Breast epithelium (tissue), 4 donors: ENCODE data around the gene MAD1L1. TPM values are rescaled to one million over a fixed set of nuclear protein-coding genes. Genes with fewer than 3 reads are reported as not detected.
"Not testable (repeated sequence)": the region's sequence is repeated elsewhere in the genome, so short reads cannot be mapped to it uniquely, and the experiment has no call there.

Source experiments
- DNase-seq, 2 donors: peaks; one replicate each; pipeline ENCODE4 v3.0.0-alpha.2; 2019; ENCODE audit warnings: low spot score in 2 of 2
- H3K27ac ChIP-seq, 2 donors: fragments of 200-600 bp; sonication (generic) in 1 of 2; one replicate each; pipeline ENCODE4 v1.5.1; 2016 to 2019; ENCODE audit warnings: mild to moderate bottlenecking in 1 of 2
- H3K27me3 ChIP-seq, 2 donors: fragments of 200-600 bp; sonication (generic) in 1 of 2; one replicate each; pipeline versions ENCODE4 v1.5.1 to v1.6.0; 2017 to 2019; ENCODE audit warnings: control low read depth in 1 of 2, mild to moderate bottlenecking in 1 of 2
- H3K36me3 ChIP-seq: fragments of 200-600 bp; one replicate; pipeline ENCODE4 v1.5.1; 2019
- H3K4me1 ChIP-seq, 2 donors: fragments of 200-600 bp; sonication (generic); one replicate each; pipeline ENCODE4 v1.5.1; 2016 to 2019; ENCODE audit warnings: control low read depth in 1 of 2
- H3K4me3 ChIP-seq, 3 donors: fragments of 200-600 bp; sonication (generic); 1 replicate in 2 of 3; 2 replicates in 1 of 3; pipeline ENCODE4 v1.5.1; 2016 to 2019; ENCODE audit warnings: mild to moderate bottlenecking in 3 of 3, moderate library complexity in 2 of 3
- H3K9me3 ChIP-seq, 2 donors: fragments of 200-600 bp; sonication (generic) in 1 of 2; one replicate each; pipeline ENCODE4 v1.5.1; 2016 to 2019; ENCODE audit warnings: control low read depth in 1 of 2
- POLR2A ChIP-seq: fragments of 450-650 bp; IDR thresholded peaks from one replicate; pipeline ENCODE4 v1.6.1; 2016; ENCODE audit warnings: antibody characterized with exemption, mild to moderate bottlenecking, moderate library complexity
- POLR2AphosphoS5 ChIP-seq, 3 donors: sonication (generic); formaldehyde crosslinking; IDR thresholded peaks; one replicate each; pipeline ENCODE4 v1.6.1; 2017; ENCODE audit warnings: antibody characterized with exemption in 3 of 3
- intact Hi-C: fragments of 100-400 bp; cut with DNase I; formaldehyde crosslinking; loops from one replicate; pipeline ENCODE4 v1.15.1; 2023; ENCODE audit warnings: low total_unique reads
- total RNA-seq, 3 donors: library from RNA; depleted of rRNA; stranded (reverse); fragments of >200 nt; gene quantifications; one replicate each; pipeline ENCODE4 v1.1.0, GENCODE V29; 2016
- TF ChIP-seq, protein P1 (sequence below), 3 donors: fragments of 450-650 bp; IDR thresholded peaks; one replicate each; pipeline ENCODE4 v1.5.1; 2016 to 2017; ENCODE audit warnings: antibody characterized with exemption in 3 of 3, mild to moderate bottlenecking in 3 of 3, moderate library complexity in 3 of 3

Gene MAD1L1
- total RNA-seq, 3 donors from 2014 or later, result 27.7 to 33.9 (median 28.8) TPM

DNA sequence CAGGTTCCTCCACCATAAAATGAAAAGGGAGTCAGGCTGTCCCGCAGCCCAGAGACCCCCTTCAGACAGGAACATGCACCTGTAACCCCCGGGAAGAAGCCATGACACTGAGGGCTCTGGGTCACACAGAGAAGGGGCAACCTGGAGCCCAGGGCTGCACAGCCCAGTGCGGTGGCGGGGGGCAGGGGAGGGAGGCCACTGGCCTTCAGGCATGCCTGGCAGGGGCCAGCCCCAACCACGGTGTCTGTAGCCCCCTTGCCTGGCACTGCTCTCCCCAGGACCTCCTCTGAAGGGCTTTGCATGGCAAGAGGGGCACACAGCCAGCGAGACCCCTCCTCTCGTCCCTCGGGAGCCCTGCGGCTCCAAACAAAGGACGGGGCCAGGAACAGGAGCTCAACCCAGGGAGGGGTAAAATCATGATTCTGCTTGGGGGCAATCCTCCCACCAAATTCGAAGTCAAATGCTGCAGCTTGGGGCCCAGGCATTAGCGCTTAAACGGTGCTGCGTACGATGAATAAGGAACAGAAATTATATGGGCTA, 235.1 kb downstream of the MAD1L1 start:
- intact Hi-C loops, result no loop called here
- no peak overlapping the region for H3K4me3 ChIP-seq
- no peaks in the 10 kb centered on the region for H3K36me3 ChIP-seq
- TF ChIP-seq, protein P1, sequence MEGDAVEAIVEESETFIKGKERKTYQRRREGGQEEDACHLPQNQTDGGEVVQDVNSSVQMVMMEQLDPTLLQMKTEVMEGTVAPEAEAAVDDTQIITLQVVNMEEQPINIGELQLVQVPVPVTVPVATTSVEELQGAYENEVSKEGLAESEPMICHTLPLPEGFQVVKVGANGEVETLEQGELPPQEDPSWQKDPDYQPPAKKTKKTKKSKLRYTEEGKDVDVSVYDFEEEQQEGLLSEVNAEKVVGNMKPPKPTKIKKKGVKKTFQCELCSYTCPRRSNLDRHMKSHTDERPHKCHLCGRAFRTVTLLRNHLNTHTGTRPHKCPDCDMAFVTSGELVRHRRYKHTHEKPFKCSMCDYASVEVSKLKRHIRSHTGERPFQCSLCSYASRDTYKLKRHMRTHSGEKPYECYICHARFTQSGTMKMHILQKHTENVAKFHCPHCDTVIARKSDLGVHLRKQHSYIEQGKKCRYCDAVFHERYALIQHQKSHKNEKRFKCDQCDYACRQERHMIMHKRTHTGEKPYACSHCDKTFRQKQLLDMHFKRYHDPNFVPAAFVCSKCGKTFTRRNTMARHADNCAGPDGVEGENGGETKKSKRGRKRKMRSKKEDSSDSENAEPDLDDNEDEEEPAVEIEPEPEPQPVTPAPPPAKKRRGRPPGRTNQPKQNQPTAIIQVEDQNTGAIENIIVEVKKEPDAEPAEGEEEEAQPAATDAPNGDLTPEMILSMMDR (IDR thresholded peaks at IDR 0.05), result no peak
- TF ChIP-seq POLR2A, result no peak
- TF ChIP-seq POLR2AphosphoS5 (IDR thresholded peaks at IDR 0.05), result no peak
- no peak for DNase-seq
- H3K9me3 ChIP-seq, result no peaks in the 10 kb centered on the region
- H3K27ac ChIP-seq, result no peak overlapping the region
- H3K27me3 ChIP-seq, result no peaks in the 10 kb centered on the region
- no peaks in the 10 kb centered on the region for H3K4me1 ChIP-seq

DNA sequence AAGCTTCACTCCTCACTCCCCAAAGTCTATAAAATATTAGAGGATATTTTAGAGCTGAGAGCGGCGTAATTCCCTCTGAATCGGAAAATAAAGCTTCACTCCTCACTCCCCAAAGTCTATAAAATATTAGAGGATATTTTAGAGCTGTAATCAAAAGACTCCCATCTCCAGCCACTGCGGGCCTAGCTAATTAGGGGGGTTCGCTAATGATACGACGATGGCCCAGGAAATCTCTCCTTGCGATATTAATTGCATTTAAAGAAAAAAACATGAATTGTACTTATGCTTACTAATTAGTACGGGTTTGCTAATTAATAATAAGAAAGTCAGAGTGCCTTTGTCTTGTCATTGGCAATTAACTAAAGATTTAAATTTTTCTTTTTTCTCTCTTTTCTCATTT, 235.9 kb downstream of the MAD1L1 start:
- no peak for DNase-seq
- no peaks in the 10 kb centered on the region for H3K36me3 ChIP-seq
- H3K27ac ChIP-seq, result no peak overlapping the region
- TF ChIP-seq POLR2A (no peak), POLR2AphosphoS5 (IDR thresholded peaks at IDR 0.05) (no peak)
- TF ChIP-seq, protein P1 (IDR thresholded peaks at IDR 0.05), result no peak
- H3K27me3 ChIP-seq, result no peaks in the 10 kb centered on the region
- no peaks in the 10 kb centered on the region for H3K4me1 ChIP-seq
- H3K4me3 ChIP-seq, result no peak overlapping the region
- intact Hi-C loops, result no loop called here
- no peaks in the 10 kb centered on the region for H3K9me3 ChIP-seq

DNA sequence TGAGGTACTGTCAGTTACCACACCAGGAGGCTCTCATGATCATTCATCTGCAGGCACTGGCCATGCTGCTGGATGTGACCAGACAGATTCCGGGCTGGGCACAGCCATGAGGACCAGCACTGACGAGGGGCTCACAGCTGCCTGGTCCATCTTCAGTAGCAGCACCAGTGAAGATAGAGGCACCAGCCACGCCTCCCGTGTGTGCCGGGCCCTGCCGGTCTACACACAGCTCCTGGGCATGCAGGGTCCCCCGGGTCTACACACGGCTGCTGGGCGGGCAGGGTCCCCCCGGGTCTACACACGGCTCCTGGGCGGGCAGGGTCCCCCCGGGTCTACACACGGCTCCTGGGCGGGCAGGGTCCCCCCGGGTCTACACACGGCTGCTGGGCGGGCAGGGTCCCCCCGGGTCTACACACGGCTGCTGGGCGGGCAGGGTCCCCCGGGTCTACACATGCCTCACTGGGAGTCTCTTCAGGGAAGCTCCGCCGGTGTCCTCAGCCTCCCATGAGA, 236.8 kb downstream of the MAD1L1 start:
- H3K9me3 ChIP-seq, H3K36me3 ChIP-seq, H3K4me1 ChIP-seq, H3K27me3 ChIP-seq, DNase-seq, intact Hi-C loops, H3K4me3 ChIP-seq, H3K27ac ChIP-seq: not testable (repeated sequence)

DNA sequence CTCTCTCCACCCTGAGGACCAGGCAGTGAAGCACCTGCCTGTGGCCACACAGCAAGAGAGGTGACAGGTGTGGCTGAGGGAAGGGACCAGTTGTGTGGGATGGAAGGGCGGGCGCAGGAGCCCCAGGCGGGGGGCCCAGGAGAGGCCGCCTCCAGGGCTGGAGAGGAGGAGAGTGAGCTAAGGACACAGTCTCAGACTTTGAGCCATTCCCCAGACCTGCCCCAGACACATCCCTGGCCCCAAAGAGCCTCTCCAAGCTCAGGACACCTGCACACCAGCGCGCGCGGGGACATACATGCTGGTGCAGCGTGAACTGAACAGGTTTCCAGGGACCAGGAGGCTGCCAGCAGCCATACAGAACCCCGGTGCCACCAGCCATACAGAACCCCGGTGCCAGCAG, 237.3 kb downstream of the MAD1L1 start:
- H3K9me3 ChIP-seq, result no peaks in the 10 kb centered on the region
- H3K27ac ChIP-seq, result no peak overlapping the region
- H3K27me3 ChIP-seq, result no peaks in the 10 kb centered on the region
- no peaks in the 10 kb centered on the region for H3K36me3 ChIP-seq
- H3K4me1 ChIP-seq, result no peaks in the 10 kb centered on the region
- DNase-seq, result no peak
- intact Hi-C loops, result no loop called here
- TF ChIP-seq POLR2AphosphoS5 (IDR thresholded peaks at IDR 0.05) (no peak), POLR2A (no peak)
- TF ChIP-seq, protein P1 (IDR thresholded peaks at IDR 0.05), result no peak
- no peak overlapping the region for H3K4me3 ChIP-seq

DNA sequence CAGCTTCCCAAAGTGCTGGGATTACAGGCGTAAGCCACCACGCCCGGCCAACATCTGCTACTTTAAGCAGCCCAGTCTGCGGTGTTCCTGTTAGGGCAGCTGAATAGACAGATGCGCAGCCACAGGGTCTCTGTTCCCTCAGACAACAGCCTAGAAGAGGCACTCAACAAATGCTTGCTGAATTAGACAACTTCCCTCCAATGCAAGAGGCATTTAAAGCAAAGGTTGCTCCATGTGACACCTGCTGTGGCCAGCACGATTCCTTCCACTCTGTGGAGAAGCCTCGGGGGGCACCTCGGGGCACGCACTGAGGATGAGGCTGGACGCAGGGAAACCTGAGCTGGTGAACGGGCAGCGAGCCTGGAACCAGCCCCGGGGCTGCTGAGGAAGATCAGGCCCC, 237.8 kb downstream of the MAD1L1 start:
- H3K27me3 ChIP-seq, result no peaks in the 10 kb centered on the region
- no peak overlapping the region for H3K4me3 ChIP-seq
- H3K4me1 ChIP-seq, result no peaks in the 10 kb centered on the region
- H3K36me3 ChIP-seq, result no peaks in the 10 kb centered on the region
- DNase-seq, result no peak
- H3K27ac ChIP-seq, result no peak overlapping the region
- intact Hi-C loops, result no loop called here
- TF ChIP-seq POLR2AphosphoS5 (IDR thresholded peaks at IDR 0.05) (no peak), POLR2A (no peak)
- TF ChIP-seq, protein P1 (IDR thresholded peaks at IDR 0.05), result no peak
- H3K9me3 ChIP-seq, result no peaks in the 10 kb centered on the region
